Nephron progenitor cell (in vitro differentiated cells): ENCODE data around the gene IGLL5.

Experiments
- DNase-seq: peaks from one replicate; pipeline ENCODE4 v3.0.0; 2021
- H3K27ac Mint-ChIP-seq: 2 replicates; pipeline ENCODE4 v1.8.0; 2021; ENCODE audit warnings: mild to moderate bottlenecking, moderate library complexity, mixed read lengths
- H3K27me3 Mint-ChIP-seq: 2 replicates; pipeline ENCODE4 v1.8.0; 2021; ENCODE audit warnings: mild to moderate bottlenecking, low read depth, mixed read lengths; ENCODE audit not compliant: poor library complexity
- H3K36me3 Mint-ChIP-seq: 2 replicates; pipeline ENCODE4 v1.8.0; 2021; ENCODE audit warnings: low read depth, mixed read lengths
- H3K4me1 Mint-ChIP-seq: 2 replicates; pipeline ENCODE4 v1.8.0; 2021; ENCODE audit warnings: mixed read lengths
- H3K4me3 Mint-ChIP-seq: 2 replicates; pipeline ENCODE4 v1.8.0; 2021; ENCODE audit warnings: mild to moderate bottlenecking, moderate library complexity, mixed read lengths
- H3K9me3 Mint-ChIP-seq: 2 replicates; pipeline ENCODE4 v1.8.0; 2021; ENCODE audit warnings: mild to moderate bottlenecking, moderate library complexity, mixed read lengths
- TF ChIP-seq, protein P1 (sequence below): fragments of 200-600 bp; sonication (generic); IDR thresholded peaks from 2 replicates; pipeline ENCODE4 v1.5.0; 2021; ENCODE audit warnings: antibody characterized with exemption

IGLL5 gene

DNA sequence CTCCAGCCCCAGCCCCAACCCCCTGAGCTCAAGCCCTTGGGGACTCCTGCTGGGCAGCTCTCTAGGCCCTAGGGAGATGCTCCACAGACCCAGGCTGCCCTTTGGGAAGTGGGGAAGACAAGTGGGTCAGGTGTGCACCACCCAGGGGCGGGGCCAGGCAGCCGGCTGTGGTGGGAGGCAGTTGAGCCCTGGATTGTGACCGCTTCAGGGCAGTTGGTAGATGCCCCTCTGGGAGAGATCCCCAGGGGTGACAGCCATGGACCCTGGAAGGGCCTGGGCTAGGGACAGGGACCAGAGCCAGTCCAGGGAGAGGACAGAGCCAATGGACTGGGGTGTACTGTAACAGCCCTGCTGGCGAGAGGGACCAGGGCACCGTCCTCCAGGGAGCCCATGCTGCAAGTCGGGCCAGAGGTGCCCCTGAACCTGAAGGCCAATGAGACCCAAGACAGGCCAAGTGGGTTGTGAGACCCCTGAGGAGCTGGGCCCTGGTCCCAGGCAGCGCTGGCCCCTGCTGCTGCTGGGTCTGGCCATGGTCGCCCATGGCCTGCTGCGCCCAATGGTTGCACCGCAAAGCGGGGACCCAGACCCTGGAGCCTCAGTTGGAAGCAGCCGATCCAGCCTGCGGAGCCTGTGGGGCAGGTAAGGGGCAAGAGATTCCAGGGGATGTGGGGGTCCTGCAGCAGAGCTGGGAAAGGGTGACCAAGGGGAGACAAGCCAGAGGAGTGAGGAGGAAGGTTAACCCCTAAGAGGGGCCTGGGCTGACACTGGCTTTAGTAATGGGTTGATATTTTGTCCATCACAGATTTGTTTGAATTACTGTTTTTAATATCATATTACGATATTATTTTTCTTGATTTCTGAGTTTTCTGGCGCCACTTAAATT lies at the start of gene IGLL5:
Gene IGLL5, plus strand, starts transcription at position 196 of the 883 bp plus-strand sequence. Its CDS starts 238 bp downstream, at position 434.
- Mint-ChIP-seq H3K4me1 (no peaks in the 10 kb centered on the region), H3K9me3 (no peaks in the 10 kb centered on the region), H3K27ac (no peak within 1 kb of the TSS), H3K27me3 (peaks cover 60% of the 10 kb centered on the region), H3K36me3 (no peaks in the 10 kb centered on the region), H3K4me3 (no peak within 1 kb of the TSS)
- TF ChIP-seq, protein P1, sequence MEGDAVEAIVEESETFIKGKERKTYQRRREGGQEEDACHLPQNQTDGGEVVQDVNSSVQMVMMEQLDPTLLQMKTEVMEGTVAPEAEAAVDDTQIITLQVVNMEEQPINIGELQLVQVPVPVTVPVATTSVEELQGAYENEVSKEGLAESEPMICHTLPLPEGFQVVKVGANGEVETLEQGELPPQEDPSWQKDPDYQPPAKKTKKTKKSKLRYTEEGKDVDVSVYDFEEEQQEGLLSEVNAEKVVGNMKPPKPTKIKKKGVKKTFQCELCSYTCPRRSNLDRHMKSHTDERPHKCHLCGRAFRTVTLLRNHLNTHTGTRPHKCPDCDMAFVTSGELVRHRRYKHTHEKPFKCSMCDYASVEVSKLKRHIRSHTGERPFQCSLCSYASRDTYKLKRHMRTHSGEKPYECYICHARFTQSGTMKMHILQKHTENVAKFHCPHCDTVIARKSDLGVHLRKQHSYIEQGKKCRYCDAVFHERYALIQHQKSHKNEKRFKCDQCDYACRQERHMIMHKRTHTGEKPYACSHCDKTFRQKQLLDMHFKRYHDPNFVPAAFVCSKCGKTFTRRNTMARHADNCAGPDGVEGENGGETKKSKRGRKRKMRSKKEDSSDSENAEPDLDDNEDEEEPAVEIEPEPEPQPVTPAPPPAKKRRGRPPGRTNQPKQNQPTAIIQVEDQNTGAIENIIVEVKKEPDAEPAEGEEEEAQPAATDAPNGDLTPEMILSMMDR: no peak
- DNase-seq: no peak

- DNase-seq: no peak
- Mint-ChIP-seq H3K4me3 (no peak overlapping the region), H3K36me3 (no peaks in the 10 kb centered on the region), H3K27ac (no peak overlapping the region), H3K27me3 (peaks cover 75% of the 10 kb centered on the region), H3K9me3 (no peaks in the 10 kb centered on the region), H3K4me1 (no peaks in the 10 kb centered on the region)
- TF ChIP-seq, protein P1: no peak
Measured at GRCh38 chr22:22838148-22838786, 49.3 kb upstream of the IGLL5 start.

DNA sequence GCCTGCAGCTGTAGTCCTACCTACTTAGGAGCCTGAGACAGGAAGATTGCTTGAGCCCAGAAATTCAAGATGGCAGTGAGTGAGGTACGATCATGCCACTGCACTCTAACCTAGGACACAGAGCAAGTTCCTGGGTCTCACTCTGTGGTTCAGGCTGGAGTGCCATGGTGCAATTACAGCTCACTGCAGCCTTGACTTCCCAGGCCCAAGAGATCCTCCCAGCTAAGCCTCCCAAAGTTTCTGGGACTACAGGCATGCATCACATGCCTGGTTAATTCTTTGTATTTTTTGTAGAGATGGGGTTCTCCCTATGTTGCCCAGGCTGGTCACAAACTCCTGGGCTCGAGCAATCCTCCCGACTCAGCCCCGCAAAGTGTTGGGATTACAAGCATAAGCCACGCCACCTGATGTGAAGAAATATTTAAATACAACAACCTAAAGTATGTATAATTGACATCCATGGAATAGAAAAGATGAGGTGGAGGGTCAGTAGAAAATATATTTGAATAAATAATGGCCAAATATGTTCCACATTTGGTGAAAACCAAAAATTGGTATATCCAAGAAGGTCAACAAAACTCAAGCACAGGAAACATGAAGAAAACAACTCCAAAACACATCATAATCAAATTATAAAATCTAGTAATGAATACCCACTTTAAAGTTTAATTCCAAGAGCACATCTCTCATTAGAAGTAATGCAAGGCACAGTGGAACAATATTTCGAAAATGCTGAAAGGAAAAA lies 47.9 kb upstream of the IGLL5 start:
- Mint-ChIP-seq H3K4me1 (no peaks in the 10 kb centered on the region), H3K27me3 (peaks cover 69% of the 10 kb centered on the region), H3K9me3 (no peaks in the 10 kb centered on the region), H3K27ac (no peak overlapping the region), H3K4me3 (no peak overlapping the region), H3K36me3 (no peaks in the 10 kb centered on the region)
- no peak for DNase-seq
- TF ChIP-seq, protein P1: no peak

- Mint-ChIP-seq H3K9me3 (no peaks in the 10 kb centered on the region), H3K27ac (no peak overlapping the region), H3K36me3 (no peaks in the 10 kb centered on the region), H3K4me1 (no peaks in the 10 kb centered on the region), H3K4me3 (no peak overlapping the region), H3K27me3 (peaks cover 61% of the 10 kb centered on the region)
- no peak for DNase-seq
- TF ChIP-seq, protein P1: no peak
Measured at GRCh38 chr22:22840780-22841179, 46.8 kb upstream of the IGLL5 start.

DNA sequence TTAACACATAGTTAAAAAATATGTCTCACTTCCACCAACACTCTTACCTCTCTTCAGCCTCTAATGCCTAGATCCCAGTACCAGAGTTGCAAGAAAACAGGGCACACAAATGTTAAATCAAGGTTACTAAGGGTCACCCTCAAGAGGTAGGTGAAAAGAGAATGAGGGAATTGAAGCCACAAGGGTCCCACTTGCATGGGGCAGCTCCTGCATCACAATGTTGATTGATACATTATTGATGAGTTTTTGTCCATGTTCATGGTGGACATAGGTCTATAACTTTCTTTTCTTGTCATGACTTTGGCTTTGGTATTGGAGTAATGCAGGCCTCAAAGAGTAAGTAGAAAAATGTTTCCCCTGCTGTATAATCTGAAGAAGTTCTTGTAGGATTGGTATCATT lies 46.0 kb upstream of the IGLL5 start:
- Mint-ChIP-seq H3K27me3 (peaks cover 60% of the 10 kb centered on the region), H3K27ac (no peak overlapping the region), H3K4me3 (no peak overlapping the region), H3K4me1 (no peaks in the 10 kb centered on the region), H3K36me3 (no peaks in the 10 kb centered on the region), H3K9me3 (no peaks in the 10 kb centered on the region)
- no peak for DNase-seq
- TF ChIP-seq, protein P1: no peak
